KG1 (cell line): Measurements from ENCODE around the gene PRR14L.
"Not testable (repeated sequence)": the region's sequence is repeated elsewhere in the genome, so short reads cannot be mapped to it uniquely, and the experiment has no call there.

Experiments
- DNase-seq: peaks from one replicate; lab custom pipeline; 2025; lab: John Stamatoyannopoulos, UW

PRR14L gene

DNA sequence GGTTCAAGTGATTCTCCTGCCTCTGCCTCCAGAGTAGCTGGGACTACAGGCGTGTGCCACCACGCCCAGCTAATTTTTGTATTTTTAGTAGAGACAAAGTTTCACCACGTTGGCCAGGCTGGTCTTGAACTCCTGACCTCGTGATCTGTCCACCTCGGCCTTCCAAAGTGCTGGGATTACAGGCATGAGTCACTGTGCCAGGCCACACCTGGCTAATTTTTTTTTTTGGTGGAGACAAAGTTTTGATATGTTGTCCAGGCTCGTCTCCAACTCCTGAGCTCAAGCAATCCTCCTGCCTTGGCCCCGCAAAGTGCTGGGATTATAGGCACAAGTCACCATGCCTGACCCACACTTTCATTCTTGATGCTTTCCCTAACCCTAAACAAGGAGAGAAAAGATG is 9.6 kb downstream of the PRR14L start:
- DNase-seq, result not testable (repeated sequence)

- DNase-seq, result no peak
Observed at GRCh38 chr22:31739795-31740201, 10.1 kb downstream of the PRR14L start.

GRCh38 chr22:31738566-31738965 is 11.4 kb downstream of the PRR14L start:
- no peak for DNase-seq

GRCh38 chr22:31737932-31738331 is 12.0 kb downstream of the PRR14L start:
- DNase-seq, result no peak

- no peak for DNase-seq
Observed at GRCh38 chr22:31736458-31736857, 13.5 kb downstream of the PRR14L start.

DNA sequence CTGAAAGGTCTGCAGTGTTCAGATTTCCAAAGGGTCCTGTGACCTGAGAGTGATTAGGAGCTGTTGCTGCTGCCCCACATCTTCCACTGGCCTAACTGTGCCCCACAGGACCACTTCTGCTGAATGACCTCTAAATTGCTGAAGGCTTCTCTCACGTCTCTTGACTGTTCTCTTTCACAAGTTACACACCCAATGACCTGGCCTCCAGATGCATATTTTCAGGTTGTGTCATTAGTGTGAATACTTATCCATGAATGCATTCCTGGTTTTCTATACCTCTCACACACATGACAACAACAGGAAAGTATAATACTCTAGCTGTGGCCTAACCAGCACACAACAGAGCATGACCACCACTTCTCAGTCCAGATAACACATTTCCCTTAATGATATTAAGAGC is 15.4 kb downstream of the PRR14L start:
- no peak for DNase-seq

DNA sequence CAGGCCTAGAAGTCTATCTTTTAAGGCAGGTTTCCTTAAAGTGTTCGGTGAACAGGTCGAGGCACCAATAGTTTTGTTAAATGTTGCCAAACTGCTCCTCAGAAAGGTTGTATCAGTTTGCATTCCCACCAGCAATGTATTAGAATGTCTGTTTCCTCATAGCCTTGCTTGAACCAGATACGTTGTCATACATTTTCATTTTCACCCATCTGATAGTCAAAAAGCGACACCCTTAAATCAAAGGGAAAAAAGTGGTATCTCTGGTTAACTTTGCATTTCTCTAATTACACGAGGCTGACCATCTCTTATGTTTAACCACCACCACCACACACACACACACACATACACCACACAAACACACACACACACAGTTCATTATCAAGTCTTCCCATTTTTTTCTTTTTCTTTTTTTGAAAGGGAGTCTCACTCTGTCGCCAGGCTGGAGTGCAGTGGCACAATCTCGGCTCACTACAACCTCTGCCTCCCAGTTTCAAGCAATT is 16.3 kb downstream of the PRR14L start:
- DNase-seq, result no peak

- no peak for DNase-seq
Observed at GRCh38 chr22:31732089-31732829, 17.7 kb downstream of the PRR14L start.

GRCh38 chr22:31730344-31730711 is 19.6 kb downstream of the PRR14L start:
- DNase-seq, result no peak

GRCh38 chr22:31728857-31729256 is 21.1 kb downstream of the PRR14L start:
- no peak for DNase-seq

DNA sequence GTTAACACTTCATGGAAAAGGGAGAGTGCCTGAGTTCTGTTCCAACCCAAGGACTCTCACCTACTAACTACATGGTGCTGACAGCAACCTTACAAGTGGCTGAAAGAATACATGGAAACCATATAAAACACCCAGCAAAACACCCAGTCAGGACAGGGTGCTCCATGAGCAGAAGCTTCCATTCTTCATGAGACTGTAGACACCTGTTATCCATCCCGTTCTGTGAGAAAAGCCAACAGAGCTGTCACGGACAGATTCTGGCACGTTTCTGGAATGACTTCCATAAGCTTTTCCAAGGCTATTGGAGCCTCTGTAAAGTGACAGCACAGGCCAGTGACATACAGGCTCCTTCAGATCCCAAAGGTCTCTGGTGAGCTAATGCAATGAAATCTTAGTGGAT is 23.2 kb downstream of the PRR14L start:
- DNase-seq, result no peak

- DNase-seq, result no peak
Observed at GRCh38 chr22:31723723-31724122, 26.2 kb downstream of the PRR14L start.

GRCh38 chr22:31719850-31720471 is 30.0 kb downstream of the PRR14L start:
- no peak for DNase-seq

GRCh38 chr22:31715147-31715778 is 34.7 kb downstream of the PRR14L start:
- DNase-seq, result no peak

DNA sequence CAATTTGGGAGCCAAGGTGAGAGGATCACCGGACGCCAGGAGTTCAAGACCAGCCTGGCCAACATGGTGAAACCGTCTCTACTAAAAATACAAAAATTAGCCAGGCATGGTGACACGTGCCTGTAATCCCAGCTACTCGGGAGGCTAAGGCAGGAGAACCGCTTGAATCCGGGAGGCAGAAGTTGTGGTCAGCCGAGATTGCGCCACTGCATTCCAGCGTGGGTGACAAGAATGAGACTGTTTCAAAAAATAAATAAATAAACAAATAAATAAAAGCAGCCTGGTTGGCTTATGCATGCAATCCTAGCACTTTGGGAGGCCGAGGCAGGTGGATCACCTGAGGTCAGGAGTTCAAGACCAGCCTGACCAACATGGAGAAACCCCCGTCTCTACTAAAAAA is 38.7 kb downstream of the PRR14L start:
- not testable (repeated sequence) for DNase-seq

- no peak for DNase-seq
Observed at GRCh38 chr22:31707519-31707918, 42.4 kb downstream of the PRR14L start.

- no peak for DNase-seq
Observed at GRCh38 chr22:31695423-31695822, 54.5 kb downstream of the PRR14L start.

DNA sequence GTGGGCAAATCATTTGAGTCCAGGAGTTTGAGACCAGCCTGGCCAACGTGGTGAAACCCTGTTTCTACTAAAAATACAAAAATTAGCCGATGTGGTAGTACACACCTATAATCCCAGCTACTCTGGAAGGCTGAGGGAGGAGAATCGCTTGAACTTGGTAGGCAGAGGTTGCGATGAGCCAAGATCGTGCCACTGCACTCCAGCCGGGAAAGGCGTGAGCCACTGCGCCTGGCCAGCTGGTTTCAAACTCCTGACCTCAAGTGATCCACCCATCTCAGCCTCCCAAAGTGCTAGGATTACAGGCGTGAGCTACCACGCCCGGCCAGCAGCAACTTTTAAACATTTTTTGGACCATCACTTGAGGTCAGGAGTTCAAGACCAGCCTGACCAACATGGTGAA is 55.9 kb downstream of the PRR14L start:
- DNase-seq, result not testable (repeated sequence)

DNA sequence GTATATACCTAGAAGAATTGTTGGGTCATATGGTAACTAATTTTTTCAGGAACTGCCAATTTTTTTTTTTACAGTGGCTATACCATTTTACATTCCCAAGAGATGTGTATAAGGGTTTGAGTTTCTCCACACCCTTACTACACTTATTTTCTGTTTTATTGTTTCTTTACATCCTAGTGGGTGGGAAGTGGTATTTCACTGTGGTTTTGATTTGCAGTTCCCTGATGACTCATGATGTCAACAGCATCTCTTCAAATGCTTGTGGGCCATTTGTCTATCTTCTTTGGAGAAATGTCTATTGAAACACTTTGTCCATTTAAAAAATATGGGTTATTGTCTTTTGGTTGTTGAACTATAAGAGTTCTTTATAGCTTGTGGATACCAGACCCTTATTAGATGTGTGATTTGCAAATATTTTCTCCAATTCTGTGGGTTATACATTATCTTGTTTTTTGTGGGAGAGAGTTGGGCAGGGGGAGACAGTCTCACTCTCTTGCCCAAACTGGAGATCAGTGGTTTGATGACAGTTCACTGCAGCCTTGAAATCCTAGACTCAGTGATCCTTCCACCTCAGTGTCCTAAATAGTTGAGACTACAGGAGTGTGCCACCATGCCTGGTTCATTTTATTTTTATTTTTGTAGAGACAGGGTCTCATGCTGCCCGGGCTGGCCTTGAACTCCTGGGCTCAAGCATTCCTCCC is 57.6 kb downstream of the PRR14L start:
- DNase-seq, result no peak

GRCh38 chr22:31691408-31691807 is 58.5 kb downstream of the PRR14L start:
- no peak for DNase-seq

DNA sequence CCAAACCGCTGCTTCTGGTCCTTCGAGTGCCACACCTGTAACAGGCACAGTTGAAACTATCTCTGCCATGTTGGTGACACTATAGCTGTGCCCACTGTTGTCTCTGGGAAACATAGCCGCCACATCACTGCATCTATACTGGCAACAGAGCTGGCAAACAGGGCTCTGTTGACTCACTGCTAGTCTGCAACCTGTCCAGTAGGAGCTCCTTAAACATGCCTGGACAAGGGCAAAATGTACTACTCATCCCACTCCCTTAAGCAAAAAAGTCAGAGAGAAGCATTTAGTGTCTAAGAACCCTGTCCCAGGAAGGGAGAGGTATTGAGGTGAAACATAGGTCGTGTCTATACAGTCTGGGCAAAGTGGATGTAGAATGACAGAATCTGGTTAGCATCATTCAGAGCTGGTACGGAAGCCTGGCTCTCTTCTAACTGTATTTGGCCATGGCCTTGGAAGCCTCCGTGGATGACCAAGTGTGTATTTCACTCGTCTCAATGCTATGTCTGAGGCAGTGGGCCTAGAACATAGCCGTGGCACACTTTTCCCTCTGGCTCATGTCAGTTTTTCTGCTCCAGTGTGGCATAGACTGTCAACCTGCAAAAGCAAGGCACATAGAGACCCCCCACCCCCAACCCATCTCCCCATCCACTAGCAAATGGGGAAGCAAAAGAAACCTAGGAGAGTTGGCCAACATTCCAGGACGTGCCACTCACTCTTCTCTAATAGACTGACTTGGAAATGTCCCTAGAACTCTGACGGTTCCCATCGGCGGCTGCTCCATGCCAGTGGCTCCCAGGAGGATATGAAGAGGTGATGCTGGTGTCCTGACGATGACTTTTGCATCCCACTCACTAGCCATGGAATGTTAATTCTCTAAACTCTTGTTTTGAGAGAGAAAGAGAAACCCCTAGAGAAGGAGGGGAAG is 66.5 kb downstream of the PRR14L start:
- DNase-seq, result no peak
